BE2C (cell line): ENCODE measurements around the gene ACSL3.

Experiments used
- DNase-seq: peaks from one replicate; pipeline ENCODE4 v3.0.0-alpha.2; 2020
- H3K27me3 ChIP-seq: fragments of 250-450 bp; sonication (Bioruptor Pico); 2 replicates; pipeline ENCODE4 v1.5.1; 2020; ENCODE audit warnings: mild to moderate bottlenecking
- H3K36me3 ChIP-seq: fragments of 250-450 bp; sonication (Bioruptor Pico); 2 replicates; pipeline ENCODE4 v1.5.1; 2020; ENCODE audit warnings: mild to moderate bottlenecking
- H3K4me1 ChIP-seq: fragments of 250-450 bp; sonication (Bioruptor Pico); 2 replicates; pipeline ENCODE4 v1.5.1; 2020
- H3K4me3 ChIP-seq: 2 replicates; pipeline ENCODE4 v1.5.1; 2011; ENCODE audit warnings: low read depth, low read length
- H3K9me3 ChIP-seq: fragments of 250-450 bp; sonication (Bioruptor Pico); 2 replicates; pipeline ENCODE4 v1.5.1; 2020
- CTCF ChIP-seq: IDR thresholded peaks from 2 replicates; pipeline ENCODE4 v1.5.1; 2012; ENCODE audit warnings: mild to moderate bottlenecking, low read depth, low read length

Gene ACSL3

DNA sequence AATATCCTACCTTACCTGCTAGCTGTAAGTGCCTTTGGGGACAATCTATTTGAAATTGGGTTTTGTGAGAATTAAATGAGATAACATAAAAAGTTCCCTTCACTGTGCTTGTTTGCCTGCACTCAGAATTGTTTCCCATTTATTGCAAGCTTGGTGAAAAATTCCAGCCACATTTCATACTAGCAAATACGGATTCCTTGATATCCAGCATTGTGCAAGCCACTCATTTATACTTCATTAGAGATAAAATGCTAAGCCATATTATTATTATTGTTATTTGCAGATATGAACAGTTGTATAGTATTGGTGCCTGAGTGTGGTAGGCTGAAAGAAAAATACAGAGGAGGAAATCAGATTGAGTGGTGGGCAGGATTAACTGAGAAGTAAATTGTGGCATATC lies 31.9 kb downstream of the ACSL3 start:
- no peak for DNase-seq
- Histone ChIP-seq H3K27me3 (no peaks in the 10 kb centered on the region), H3K4me3 (no peak overlapping the region), H3K4me1 (no peaks in the 10 kb centered on the region), H3K9me3 (no peaks in the 10 kb centered on the region), H3K36me3 (peaks cover 3% of the 10 kb centered on the region)
- TF ChIP-seq CTCF, result no peak

GRCh38 chr2:222893716-222894115 lies 32.9 kb downstream of the ACSL3 start:
- H3K4me1 ChIP-seq, result no peaks in the 10 kb centered on the region
- H3K36me3 ChIP-seq, result peaks cover 3% of the 10 kb centered on the region; the same call in 1 of the 2 replicates
- TF ChIP-seq CTCF, result no peak
- H3K4me3 ChIP-seq, result no peak overlapping the region
- DNase-seq, result no peak
- H3K27me3 ChIP-seq, result no peaks in the 10 kb centered on the region
- no peaks in the 10 kb centered on the region for H3K9me3 ChIP-seq

GRCh38 chr2:222895144-222895543 lies 34.3 kb downstream of the ACSL3 start:
- TF ChIP-seq CTCF, result no peak
- Histone ChIP-seq H3K9me3 (no peaks in the 10 kb centered on the region), H3K36me3 (peaks cover 3% of the 10 kb centered on the region; the same call in 1 of the 2 replicates), H3K4me3 (no peak overlapping the region), H3K27me3 (no peaks in the 10 kb centered on the region), H3K4me1 (peaks cover 8% of the 10 kb centered on the region; the same call in 1 of the 2 replicates)
- no peak for DNase-seq

DNA sequence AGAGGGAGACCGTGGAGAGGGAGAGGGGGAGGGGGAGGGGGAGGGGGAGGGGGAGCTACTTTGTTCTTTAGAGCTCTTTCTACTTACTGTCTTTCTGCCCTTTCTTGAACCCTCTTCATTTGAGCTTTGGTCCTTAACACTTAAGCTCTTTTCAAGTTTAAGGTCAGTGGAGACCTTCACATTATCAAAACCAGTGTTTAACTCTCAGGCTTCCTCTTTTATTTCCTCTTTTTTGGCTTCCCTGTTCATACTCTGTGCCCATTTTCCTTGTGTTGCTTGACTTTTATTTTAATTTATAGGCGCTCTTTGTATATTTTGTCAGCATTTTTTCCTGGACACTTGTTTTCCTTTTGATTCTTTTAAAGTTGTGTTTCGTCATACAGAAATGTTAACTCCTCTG lies 37.1 kb downstream of the ACSL3 start:
- no peak for TF ChIP-seq CTCF
- Histone ChIP-seq H3K4me3 (no peak overlapping the region), H3K4me1 (peaks cover 8% of the 10 kb centered on the region; the same call in 1 of the 2 replicates), H3K27me3 (no peaks in the 10 kb centered on the region), H3K9me3 (0 out of 2 replicates have a peak, but pooled peaks cover 2% of the 10 kb centered on the region), H3K36me3 (peaks cover 3% of the 10 kb centered on the region; the same call in 1 of the 2 replicates)
- no peak for DNase-seq

DNA sequence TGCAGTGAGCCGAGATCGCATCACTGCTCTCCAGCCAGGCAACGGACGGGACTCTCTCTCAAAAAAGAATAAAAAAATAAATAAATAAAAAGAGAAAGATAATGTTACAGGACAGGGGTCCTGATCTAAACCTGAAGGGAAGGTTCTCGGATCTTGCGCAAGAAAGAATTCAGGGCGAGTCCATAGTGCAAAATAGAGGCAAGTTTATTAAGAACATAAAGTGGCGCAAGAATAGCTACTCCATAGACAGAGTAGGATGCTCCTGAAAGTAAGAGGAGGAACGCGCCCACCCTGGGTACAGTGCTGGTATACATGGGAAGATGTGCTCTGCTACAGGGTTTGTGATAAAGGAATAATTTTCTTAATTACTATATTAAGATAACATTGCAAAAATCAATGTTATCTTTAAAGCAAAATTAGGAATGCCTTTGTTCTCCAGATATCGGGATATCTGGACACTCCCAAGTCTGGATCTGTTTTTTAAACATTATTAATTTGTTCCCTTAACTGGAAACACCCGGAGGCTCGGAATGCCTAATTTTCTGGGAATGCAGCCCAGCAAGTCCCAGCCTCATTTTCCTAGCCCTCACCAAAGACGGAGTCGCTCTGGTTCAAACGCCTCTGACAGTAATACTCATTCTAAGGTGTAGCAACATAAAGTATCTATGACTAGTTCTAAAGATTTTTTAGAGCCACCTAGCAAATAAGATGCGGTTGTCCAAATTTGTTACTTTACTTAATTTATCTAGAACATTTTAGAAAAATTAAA lies 38.8 kb downstream of the ACSL3 start:
- Histone ChIP-seq H3K36me3 (no peaks in the 10 kb centered on the region; the same call in 1 of the 2 replicates), H3K27me3 (no peaks in the 10 kb centered on the region), H3K4me3 (no peak overlapping the region), H3K9me3 (0 out of 2 replicates have a peak, but pooled peaks cover 2% of the 10 kb centered on the region), H3K4me1 (peaks cover 8% of the 10 kb centered on the region; the same call in 1 of the 2 replicates)
- DNase-seq, result no peak
- TF ChIP-seq CTCF, result no peak

- TF ChIP-seq CTCF, result no peak
- DNase-seq, result no peak
- Histone ChIP-seq H3K27me3 (no peaks in the 10 kb centered on the region), H3K4me3 (no peak overlapping the region), H3K4me1 (peaks cover 8% of the 10 kb centered on the region; the same call in 1 of the 2 replicates), H3K9me3 (0 out of 2 replicates have a peak, but pooled peaks cover 2% of the 10 kb centered on the region), H3K36me3 (no peaks in the 10 kb centered on the region)
Observed at GRCh38 chr2:222900354-222900753, 39.5 kb downstream of the ACSL3 start.
